ENCODE measurements around the gene TRIM67. TPM values are rescaled to one million over a fixed set of nuclear protein-coding genes. Genes with fewer than 3 reads are reported as not detected.

Gene TRIM67
- total RNA-seq, 1 experiment from 2014 or later = 0.08 TPM

GRCh38 chr1:231194843-231195516 lies 33.1 kb downstream of the TRIM67 start:
- ChIA-PET POLR2A (interaction anchor here (0.6 kb wide), 1 partner anchor 151 kb away, joined by 3 read pairs; no protein-coding TSS in a partner anchor), CTCF (no interaction called here)
- BruUV-seq (replicated peaks) = no TSS peak
- Histone ChIP-seq H3K36me3 (ENCODE audit: control insufficient read depth, insufficient read depth, low read length) (no peaks in the 10 kb centered on the region), H3K9me3 (ENCODE audit: control insufficient read depth, insufficient read depth, low read depth, low read length) (no peaks in the 10 kb centered on the region), H3K27me3 (ENCODE audit: control insufficient read depth, insufficient read depth, low read length) (no peaks in the 10 kb centered on the region; the same call in none of the 2 replicates), H3K4me1 (ENCODE audit: control insufficient read depth, insufficient read depth, low read length) (no peaks in the 10 kb centered on the region), H3K4me3 (ENCODE audit: low read depth in 2 of 2, low read length in 2 of 2) (no peak overlapping the region), H3K27ac (ENCODE audit: low read length) (no peak overlapping the region)
- intact Hi-C loops (cut with micrococcal nuclease; ENCODE audit: unreplicated experiment) = no loop called here
- TF ChIP-seq SIN3A (IDR thresholded peaks at IDR 0.05; ENCODE audit: borderline replicate concordance, insufficient read depth, low read depth, low read length) (no peak), CTCF (IDR thresholded peaks at IDR 0.05) (no peak), REST (IDR thresholded peaks at IDR 0.05; ENCODE audit: insufficient read depth in 1 of 2, low read depth in 2 of 2, low read length in 1 of 2) (no peak), TCF7L2 (IDR thresholded peaks at IDR 0.05; ENCODE audit: low read depth, low read length) (no peak), POLR2AphosphoS5 (IDR thresholded peaks at IDR 0.05; ENCODE audit: low read depth, low read length) (no peak)
- peak; percentile 24; the same call in 1 of the 2 replicates for ATAC-seq
- in situ Hi-C loops (cut with HindIII; ENCODE audit: low pct_unique_long_range_greater_than_20kb, low sequenced_read_pairs) = no loop called here
- no peak for DNase-seq (ENCODE audit: low read depth, low spot score)

- Histone ChIP-seq H3K36me3 (ENCODE audit: control insufficient read depth, insufficient read depth, low read length) (no peaks in the 10 kb centered on the region), H3K9me3 (ENCODE audit: control insufficient read depth, insufficient read depth, low read depth, low read length) (no peaks in the 10 kb centered on the region), H3K4me1 (ENCODE audit: control insufficient read depth, insufficient read depth, low read length) (no peaks in the 10 kb centered on the region), H3K4me3 (ENCODE audit: low read depth in 2 of 2, low read length in 2 of 2) (no peak overlapping the region), H3K27ac (ENCODE audit: low read length) (no peak overlapping the region), H3K27me3 (ENCODE audit: control insufficient read depth, insufficient read depth, low read length) (peaks cover 5% of the 10 kb centered on the region)
- ATAC-seq (no peak), DNase-seq (ENCODE audit: low read depth, low spot score) (no peak)
- TF ChIP-seq CTCF (IDR thresholded peaks at IDR 0.05) = no peak
- no peak for TF ChIP-seq POLR2AphosphoS5 (IDR thresholded peaks at IDR 0.05; ENCODE audit: low read depth, low read length)
- TF ChIP-seq TCF7L2 (IDR thresholded peaks at IDR 0.05; ENCODE audit: low read depth, low read length) = no peak
- TF ChIP-seq SIN3A (IDR thresholded peaks at IDR 0.05; ENCODE audit: borderline replicate concordance, insufficient read depth, low read depth, low read length) = no peak
- no peak for TF ChIP-seq REST (IDR thresholded peaks at IDR 0.05; ENCODE audit: insufficient read depth in 1 of 2, low read depth in 2 of 2, low read length in 1 of 2)
- ChIA-PET POLR2A (no interaction called here), CTCF (no interaction called here)
- BruUV-seq (replicated peaks) = no TSS peak
- intact Hi-C loops (cut with micrococcal nuclease; ENCODE audit: unreplicated experiment) (no loop called here), in situ Hi-C loops (cut with HindIII; ENCODE audit: low pct_unique_long_range_greater_than_20kb, low sequenced_read_pairs) (no loop called here)
Observed at GRCh38 chr1:231196307-231196706, 34.4 kb downstream of the TRIM67 start.

All from Panc1 (cell line).